Measurements from ENCODE around the gene NFE2L2.
"Not testable (repeated sequence)": the region's sequence is repeated elsewhere in the genome, so short reads cannot be mapped to it uniquely, and the experiment has no call there.

NFE2L2 gene

DNA sequence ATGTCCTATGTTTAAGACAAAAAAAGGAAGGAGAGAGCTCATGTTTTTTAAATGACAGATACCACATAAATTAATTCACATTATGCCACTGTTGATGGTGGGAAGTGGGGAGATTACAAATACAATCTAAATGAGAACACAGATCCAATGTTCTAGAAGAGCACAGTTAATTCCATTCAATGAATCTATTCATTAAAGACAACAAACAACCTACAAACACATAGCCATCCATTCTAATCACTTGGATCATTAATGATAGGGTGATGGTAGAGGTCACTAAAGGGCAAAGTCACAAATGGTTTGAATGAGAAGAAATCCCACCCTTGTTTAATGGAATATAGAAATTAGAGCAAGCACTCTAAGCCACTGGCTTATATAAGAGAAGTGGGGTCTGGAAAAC is 30.3 kb downstream of the NFE2L2 start:
- no peak for DNase-seq (ENCODE audit: low read depth)

DNA sequence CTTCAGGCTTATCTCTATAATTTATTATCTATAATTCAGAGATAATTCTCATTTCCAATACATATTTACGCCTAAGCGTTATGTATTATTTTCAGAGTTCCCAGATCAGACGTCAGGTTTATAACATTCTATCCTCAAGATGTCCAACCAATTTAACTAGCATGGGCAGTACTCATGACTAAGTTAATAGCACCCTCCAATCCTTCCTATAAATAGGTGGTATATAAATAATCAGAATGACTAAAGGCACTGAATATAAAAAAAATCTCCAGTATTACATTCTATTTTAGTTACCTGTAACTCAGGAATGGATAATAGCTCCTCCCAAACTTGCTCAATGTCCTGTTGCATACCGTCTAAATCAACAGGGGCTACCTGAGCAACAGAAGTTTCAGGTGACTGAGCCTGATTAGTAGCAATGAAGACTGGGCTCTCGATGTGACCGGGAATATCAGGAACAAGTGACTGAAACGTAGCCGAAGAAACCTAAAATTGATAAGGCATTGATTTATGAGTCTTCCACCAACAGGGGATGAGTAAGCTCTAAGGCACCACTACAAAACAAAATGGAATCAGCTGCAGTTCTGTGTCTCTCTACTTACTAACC is 32.3 kb downstream of the NFE2L2 start:
- no peak for DNase-seq (ENCODE audit: low read depth)

DNA sequence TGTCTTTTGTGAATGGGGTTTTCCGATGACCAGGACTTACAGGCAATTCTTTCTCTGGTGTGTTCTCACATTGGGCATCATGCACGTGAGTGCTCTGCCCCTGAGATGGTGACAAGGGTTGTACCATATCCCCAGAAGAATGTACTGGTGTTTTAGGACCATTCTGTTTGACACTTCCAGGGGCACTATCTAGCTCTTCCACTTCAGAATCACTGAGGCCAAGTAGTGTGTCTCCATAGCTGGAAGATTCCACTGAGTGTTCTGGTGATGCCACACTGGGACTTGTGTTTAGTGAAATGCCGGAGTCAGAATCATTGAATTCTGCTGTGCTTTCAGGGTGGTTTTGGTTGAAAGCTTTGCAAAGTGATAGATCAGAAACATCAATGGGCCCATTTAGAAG is 33.3 kb downstream of the NFE2L2 start:
- no peak for DNase-seq (ENCODE audit: low read depth)

DNA sequence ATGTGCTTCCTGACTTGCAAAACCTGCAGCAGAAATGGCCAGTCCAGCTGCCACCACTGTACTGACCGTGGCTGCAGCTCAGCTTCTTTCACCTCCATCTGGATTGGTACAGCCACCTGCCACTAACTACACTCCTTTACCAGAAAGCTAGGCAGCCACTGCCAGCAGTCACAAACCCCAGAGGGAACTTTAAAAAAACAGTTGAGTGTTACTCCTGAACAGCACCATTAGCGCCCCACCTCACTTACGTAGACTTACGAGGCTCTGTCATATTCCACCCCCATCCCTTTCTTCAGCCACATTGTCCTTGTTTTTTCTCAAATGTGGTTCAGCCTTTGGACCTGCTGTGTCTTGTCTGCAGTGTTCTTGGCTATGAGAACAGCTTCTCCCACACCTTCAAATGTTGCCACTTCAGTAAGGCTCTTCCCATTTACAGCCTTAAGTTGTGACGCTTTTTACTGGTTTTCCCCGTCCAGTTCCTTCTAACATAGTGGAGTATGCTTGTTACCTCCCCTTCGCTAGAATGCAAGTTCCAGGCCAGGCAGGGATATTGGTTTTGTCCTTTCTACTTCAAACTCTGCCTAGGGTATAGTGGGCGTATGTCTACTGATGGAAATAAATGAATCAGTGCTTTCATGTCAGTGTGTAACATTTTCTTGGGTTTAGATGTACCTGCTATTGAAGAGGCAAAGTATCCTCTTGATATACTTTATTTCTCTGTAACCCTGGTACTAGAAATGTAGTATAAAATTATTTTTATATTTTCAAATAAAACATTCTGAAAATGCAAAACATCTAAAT is 34.9 kb downstream of the NFE2L2 start:
- DNase-seq (ENCODE audit: low read depth): no peak

DNA sequence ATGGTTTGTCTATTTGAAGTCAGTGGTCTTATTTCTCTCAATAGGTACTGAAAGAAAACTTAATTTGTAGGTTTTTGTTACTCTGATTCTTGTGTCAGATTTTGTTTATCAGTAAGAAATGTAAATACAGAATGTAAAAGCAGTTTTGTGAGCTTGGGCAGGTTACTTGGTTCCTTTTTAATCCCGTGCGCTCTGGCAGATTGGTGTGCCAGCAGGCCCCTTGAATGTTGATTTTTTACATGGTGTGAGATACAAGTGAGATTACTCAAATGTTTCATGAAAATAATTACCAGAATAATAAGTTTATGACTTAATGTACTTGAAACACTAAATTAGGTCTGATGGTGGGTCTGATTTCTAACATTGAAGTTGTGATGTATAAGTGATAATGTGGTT is 38.6 kb downstream of the NFE2L2 start:
- DNase-seq (ENCODE audit: low read depth): no peak

DNA sequence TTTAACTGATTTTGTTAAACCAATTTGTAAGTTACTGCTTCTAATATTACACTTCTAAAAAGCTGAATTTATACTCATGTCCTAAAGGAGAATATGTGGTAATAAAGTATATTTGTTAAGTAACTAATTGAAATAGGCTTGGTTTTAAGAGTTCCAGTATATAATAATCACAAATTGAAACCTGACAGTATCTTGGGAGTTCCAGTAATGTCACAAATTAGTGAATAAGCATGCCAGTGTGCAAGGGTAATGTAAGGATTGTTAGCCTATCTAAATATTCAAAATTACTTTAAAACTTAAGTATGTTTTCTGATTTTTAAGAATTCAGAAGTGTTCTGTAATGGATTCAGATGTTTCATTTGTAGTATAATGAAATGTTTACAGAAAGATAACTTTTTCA is 41.1 kb downstream of the NFE2L2 start:
- not testable (repeated sequence) for DNase-seq (ENCODE audit: low read depth)

DNA sequence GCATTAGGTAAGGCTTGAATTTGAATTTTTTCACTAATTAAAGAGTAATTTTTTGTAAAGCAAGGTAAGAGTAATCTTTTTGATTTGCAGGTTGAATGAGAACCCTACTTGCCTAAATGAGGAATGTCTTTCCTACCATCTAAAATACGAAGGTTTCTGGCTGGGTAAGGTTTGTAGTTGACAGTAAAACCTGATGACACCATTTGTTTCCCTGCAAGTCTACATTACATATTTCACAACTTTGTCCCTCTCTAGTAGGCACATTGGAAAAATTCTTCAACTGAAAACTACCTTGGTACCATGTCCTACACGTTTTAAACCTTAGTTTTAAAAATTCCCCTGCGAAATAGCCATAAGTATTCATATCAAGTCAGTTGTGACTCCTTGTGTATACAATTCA is 42.6 kb downstream of the NFE2L2 start:
- DNase-seq (ENCODE audit: low read depth): no peak

DNA sequence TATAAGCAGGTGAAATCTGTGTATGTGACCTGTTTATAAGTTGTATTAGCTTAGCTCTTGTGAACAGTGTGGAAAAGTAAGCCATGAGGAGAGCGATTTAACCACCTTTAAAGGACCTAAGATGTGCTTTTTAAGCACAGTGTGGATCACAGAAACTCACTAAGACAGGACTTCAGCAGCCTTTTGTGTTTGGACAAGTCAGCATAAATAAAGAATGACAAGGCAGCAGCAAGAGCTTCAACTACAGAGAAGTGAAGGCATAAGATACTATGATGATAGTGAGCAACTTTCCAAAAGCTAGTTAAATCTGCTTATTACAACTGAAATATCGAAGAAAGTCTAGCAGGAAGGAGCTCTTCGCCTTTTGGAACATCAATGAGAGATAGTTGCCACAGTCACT is 43.0 kb downstream of the NFE2L2 start:
- DNase-seq (ENCODE audit: low read depth): no peak

DNA sequence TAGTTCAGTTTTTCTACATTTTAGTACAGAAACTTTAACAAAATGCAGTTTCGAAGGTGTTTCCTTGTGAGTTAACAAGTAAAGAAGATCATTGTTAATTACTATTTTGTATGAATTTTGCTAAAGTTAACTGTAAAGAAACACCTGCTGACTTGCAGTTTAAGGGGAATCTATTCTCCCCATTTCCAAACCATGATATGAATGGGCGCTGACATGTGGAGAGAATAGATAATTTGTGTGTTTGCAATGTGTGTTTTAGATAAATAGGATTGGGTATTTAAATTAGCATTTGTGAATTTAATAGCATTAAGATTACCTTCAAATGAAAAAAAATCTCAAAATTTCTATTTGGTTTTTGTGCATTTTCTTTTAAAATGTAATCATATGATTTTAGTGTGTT is 44.7 kb downstream of the NFE2L2 start:
- not testable (repeated sequence) for DNase-seq (ENCODE audit: low read depth)

DNA sequence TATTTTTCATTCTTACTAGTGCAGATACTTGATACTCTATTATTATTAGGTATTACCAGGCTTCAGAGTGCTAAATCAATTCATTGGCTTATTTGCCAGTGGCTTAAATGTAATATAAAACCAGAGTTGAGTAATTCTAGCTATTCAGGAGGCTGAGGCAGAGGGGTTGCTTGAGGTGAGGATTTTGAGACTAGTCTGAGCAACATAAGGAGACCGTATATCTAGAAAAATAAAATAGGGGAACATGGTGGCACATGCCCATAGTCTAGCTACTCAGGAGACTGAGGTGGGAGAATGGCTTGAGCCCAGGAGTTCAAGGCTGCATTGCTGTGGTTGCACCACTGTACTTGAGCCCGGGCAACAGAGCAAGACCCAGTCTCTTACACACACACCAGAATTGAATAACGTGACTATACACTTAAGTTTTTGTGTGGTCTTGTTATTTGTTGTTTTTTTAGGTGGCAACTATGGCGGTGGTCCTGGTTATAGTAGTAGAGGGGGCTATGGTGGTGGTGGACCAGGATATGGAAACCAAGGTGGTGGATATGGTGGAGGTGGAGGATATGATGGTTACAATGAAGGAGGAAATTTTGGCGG is 47.2 kb downstream of the NFE2L2 start:
- no peak for DNase-seq (ENCODE audit: low read depth)

DNA sequence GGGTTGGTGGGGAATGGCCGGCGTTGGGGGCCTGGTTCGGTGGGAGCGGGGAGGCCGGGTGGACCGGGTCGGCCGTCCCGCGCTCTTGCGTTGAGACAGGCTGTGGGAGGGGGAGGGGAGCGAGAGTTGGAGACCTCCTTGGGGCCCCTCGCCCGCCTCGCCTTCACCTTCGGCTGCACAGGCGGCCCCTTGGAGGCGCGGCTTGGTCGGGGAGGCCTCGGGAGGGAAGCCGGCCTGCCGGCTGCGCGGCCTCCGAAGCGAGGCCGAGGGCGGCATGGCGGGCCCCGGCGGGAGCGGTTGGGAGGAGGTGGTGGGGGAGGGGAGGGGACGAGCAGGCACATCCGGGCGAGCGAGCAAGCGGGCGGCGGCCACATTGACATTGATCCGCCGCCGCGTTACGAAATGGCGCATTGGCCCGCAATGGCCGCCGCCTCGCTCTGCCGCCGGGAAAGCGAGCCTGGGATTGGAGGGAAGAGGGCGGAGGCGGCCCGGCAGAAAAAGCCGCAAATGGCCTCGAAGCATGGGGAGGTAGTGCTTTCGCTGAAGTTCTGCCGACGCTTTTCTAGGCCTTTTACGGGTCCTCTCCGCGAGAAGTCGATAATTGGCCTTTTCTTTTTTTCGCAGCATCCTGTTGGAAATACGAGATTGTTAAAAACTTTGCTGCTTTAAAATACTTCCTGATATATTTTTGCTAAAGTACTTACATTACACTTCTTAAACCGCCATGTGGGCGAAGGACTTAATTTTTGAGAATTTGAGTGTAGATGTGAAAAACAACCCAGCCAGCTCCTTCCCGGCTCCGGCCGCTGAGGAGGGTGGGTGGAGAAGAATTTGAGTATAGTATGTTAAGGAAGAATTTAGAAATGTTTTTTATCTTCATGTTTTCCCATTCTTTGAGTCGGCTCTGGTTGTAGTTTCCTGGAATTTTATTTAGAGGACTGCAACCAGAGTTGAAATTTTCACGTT is 51.4 kb downstream of the NFE2L2 start:
- peak; percentile 90 for DNase-seq (ENCODE audit: low read depth)

DNA sequence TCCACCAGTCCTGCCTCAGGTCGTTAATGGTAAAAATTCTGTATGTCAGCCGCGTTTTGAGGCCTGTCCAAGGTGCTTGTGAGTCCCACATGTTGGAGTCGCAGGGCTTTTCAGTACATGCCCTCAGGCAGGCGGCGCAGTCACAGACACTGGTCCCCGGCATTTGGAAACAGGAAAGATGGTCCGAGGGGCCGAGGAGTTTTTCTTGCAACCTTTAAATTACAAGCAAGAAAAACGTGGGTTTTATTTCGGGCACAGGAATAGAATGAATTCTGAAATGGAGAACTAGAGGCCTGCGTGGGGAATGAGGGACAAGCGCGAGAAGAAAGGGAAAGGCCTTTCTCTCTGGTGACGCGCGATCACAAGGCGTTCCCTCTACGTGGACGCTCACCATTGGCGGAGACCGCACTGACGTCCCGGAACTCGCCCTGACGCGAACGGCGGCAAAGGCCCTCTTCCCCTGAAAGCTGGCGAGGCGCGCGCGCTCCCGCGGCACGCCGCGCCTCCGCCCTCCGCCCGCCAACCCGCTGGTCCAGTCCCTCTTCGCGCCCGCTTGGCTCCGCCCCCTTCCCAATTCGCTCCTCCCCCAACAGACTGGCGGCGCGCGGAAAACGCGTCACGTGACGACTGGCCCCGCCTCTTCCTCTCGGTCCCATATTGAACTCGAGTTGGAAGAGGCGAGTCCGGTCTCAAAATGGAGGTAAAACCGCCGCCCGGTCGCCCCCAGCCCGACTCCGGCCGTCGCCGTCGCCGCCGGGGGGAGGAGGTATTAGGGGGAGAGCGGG is 52.2 kb downstream of the NFE2L2 start, which contains the start of gene HNRNPA3:
TSS of gene HNRNPA3 (plus strand) at position 689 of the 785 bp plus-strand sequence. CDS start at position 695, 6 bp downstream.
- DNase-seq (ENCODE audit: low read depth): peak; percentile 99

DNA sequence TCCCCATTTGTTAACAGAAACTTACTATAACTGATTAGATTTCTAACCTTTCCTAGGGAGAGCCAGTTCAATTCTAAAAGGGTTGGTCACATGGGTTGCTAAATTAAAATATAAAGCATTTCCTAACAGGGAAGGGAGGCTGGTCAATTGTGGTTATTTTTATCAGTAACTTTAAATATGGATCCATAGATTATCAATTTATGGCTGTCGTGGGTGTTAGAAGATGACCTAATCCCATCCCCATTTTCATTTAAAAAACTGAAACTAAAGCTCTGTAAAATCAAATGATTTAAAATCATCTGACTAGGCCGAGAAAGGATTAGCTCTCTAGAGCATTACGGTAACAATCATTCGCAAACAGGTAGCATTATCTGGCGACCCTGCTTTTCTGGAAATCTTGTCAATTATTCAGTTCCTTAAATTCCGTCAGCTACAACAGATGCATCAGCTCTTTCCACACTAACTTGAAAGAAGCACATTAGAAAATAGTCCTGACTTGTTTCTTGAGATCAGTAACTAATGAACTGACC is 52.9 kb downstream of the NFE2L2 start:
- DNase-seq (ENCODE audit: low read depth): no peak

DNA sequence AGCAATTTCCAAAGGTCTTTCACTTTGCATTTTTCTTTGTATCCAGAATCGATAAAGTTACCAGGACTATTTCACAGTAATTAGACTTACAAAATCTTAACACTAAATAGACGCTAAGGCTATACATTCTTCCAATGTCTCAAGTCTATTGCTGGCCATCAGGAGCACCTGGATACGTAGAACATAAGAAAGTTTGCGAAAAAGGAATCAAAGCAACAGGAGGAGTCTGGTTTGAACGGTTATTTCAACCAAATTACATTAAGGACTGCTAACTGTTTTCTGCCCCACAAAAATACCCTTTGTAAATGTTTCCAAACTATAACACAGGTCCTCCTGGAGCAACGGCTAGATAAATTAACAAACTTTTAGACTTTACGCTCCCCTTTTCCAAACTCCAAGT is 53.4 kb downstream of the NFE2L2 start:
- DNase-seq (ENCODE audit: low read depth): no peak

DNA sequence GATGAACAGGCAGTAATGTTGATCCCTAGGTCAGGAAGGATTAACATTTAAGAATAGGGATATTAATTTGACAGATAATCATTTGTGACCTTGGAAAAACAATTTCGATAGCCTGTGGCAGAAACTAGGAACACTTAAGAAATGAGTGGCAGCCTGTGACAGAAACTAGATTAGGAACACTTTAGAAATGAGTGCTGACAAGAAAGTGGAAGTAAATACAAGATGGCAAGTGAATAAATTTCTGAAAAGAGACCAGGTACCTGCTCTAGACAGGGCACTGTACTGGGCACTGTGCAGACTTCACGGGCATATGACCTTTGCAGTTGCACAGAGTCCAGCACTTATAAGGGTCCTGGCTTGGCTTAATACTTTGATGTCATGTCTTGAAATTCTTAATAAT is 57.4 kb downstream of the NFE2L2 start:
- no peak for DNase-seq (ENCODE audit: low read depth)

DNA sequence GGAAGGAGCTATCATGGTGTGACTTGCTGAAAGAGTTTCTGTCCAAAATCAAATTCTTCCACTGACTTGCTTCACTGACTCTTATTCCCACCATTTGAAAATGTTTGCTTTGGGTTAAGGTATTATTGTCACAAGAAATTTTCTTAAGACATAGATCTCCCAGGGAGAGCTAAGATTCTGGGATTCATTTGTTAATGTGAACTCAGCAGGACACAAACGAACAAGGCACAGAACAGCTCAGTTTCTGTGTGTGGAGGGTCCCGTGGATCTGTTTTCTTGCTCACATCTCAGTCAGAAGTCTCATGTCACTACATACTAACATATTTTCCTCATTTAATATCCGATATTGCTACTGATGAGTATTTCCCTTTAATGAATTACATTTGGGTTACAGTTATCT is 60.1 kb downstream of the NFE2L2 start:
- no peak for DNase-seq (ENCODE audit: low read depth)

DNA sequence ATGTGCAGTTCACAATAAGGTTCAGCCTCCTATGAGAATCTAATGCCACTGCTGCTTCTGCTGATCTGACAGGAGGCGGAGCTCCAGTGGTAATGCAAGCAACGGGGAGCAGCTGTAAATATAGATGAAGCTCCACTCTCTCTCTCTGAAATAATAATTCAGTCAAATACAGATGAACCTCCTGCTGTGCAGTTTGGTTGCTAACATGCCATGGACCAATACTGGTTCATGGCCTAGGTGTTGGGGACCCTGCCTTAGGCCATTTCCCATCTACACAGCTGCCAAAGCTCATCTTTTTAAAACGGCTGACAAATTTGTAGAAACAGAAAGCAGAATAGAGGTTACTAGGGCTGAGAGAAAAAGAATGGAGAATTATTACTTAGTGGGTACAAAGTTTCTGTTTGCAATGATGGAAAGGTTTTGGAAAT is 62.6 kb downstream of the NFE2L2 start:
- DNase-seq (ENCODE audit: low read depth): no peak

DNA sequence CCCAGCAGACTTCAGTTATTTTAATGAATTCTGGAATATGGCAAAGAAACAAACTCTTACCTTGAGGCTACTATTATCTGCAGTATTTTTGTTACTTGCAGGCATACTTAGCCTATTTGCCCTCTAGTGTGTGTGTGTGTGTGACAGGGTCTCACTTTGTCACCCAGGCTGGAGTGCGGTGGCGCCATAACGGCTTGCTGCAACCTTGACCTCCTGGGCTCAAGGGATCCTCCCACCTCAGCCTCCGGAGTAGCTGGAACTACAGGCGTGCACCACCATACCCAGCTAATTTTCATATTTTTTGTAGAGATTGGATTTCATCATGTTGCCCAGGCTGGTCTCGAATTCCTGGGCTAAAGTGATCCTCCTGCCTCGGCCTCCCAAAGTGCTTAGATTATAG is 64.1 kb downstream of the NFE2L2 start:
- DNase-seq (ENCODE audit: low read depth): not testable (repeated sequence)

DNA sequence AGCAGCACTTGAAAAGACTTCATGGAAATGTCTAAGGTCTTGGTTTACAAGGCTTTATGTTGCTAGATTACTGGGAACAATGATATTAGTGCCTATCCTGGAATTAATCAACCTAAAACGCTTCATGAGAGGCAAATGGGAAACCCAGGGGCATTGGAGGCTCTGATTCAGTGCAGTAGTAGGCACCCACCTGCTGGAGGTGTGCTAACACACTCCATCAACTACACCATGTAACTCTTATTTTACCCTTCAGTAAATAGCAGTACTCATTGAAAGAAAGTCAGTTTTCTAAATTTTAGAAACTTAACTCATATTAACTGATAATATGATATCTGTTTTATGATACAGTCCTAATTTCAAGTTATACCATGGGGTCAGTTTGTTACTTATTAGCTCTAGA is 69.3 kb downstream of the NFE2L2 start:
- DNase-seq (ENCODE audit: low read depth): no peak

DNA sequence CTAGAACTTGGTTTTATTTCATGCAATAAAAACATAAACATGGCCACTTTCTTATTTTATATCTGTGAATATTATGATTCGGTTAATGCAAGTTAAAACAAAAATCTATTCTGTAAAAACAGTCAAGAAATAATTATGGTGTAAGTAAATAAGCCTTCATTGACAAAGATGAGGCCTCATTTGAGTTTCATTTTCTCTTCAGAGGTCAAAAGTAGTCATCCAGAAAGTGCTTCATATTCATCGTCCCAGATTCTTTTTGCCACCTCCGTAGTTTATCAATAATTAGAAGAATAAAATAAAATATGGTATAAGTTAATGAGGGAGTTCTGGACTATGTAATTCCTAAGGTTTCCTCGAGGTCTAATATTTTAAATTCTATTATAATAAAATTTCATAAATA is 71.3 kb downstream of the NFE2L2 start:
- DNase-seq (ENCODE audit: low read depth): no peak

DNA sequence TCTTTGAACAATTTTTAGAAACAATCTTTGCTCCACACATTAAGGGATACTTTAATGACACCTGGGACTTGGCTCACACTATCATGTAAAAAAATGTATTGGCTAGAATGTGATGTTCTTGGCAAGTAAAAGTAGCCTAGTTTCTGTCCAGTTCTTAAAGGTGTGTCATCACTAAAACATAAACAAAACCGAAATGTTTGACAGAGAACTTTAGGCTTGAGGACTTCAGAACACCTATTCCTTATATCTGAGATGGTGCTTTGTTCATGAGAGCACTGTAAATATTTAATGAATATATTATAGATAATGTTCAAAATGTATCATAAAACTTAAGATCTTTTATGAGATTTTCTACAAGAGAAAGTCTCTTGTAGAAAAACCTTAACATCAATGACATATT is 71.7 kb downstream of the NFE2L2 start:
- no peak for DNase-seq (ENCODE audit: low read depth)
